Stimulated activated CD8-positive, alpha-beta memory T cell treated with anti-CD3 and anti-CD28 coated beads, Interleukin-4, amount 100 ng/mL, for 1 hour (primary cell): Measurements from ENCODE around the gene ASB18.
"Not testable (repeated sequence)": the region's sequence is repeated elsewhere in the genome, so short reads cannot be mapped to it uniquely, and the experiment has no call there.

ENCODE experiments used
- DNase-seq, 2 donors: peaks; one replicate each; pipeline ENCODE4 v3.0.0-alpha.2; 2020; ENCODE audit warnings: low read depth in 2 of 2, low spot score in 1 of 2

Gene ASB18

DNA sequence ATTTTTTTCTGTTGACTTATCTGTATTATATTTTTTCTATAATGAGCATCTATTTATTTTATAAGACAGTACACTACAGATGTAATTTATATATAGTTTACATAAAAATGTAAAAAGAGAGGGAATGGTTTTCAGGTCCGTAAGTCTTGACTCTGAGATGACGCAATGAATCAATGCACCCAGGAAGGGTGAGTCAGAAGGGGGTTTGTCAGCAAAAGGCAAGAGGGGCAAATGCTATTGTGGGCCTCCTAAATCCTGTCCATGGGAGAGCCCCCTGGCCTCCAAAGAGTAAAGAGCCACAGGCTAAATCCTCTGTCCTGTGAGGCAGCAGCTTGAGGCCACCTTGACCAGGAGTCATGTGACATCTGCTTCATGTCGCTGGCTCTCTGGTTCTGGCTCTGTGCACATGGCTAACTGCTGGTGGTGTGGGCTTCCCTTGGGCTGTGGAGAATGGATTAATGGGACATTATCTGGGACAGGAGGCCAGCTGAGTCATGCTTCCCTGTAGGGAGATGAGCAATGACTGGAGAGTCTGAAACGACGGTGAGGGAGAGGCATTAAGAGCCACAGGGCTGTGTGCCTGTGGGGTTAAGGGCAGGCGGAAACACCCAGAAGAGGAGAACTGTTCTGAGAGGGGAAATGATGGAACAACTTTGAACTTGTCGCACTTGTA is 22.8 kb upstream of the ASB18 start:
- no peak for DNase-seq

GRCh38 chr2:236284208-236284607 is 20.0 kb upstream of the ASB18 start:
- DNase-seq, result no peak

DNA sequence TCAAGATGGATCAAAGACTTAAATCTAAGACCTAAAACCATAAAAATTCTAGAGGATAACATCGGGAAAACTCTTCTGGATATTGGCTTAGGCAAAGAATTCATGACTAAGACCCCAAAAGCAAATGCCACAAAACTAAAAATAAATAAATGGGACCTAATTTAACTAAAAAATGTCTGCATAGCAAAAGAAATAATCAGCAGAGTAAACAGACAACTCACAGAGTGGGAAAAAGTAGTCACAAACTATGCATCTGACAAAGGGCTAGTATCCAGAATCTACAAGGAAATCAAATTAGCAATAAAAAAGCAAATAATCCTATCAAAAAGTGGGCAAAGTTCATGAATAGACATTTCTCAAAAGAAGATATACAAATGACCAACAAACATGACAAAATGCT is 18.2 kb upstream of the ASB18 start:
- no peak for DNase-seq

- no peak for DNase-seq
Measured at GRCh38 chr2:236281423-236281822, 17.2 kb upstream of the ASB18 start.

GRCh38 chr2:236273126-236273525 is 8.9 kb upstream of the ASB18 start:
- no peak for DNase-seq

DNA sequence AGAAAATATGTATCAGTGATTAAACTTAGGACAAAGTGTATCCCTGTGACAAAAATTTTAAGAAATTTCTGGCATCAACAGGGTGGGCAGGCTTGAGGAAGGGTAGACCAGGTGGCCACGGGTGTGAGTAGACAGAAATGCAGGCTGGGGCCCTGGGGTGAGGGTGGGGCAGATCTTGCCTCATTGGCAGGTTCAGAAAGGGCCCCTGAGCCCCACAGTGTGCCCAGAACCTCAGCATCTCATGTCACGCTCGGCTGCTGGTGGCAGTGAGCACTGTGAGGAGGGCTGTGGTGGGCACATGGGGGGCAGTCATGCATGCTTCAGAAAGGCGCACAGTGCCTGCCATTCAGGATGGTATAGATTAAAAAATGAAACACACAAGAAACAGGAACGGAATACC is 7.6 kb upstream of the ASB18 start:
- no peak for DNase-seq

GRCh38 chr2:236269876-236270275 is 5.7 kb upstream of the ASB18 start:
- not testable (repeated sequence) for DNase-seq

DNA sequence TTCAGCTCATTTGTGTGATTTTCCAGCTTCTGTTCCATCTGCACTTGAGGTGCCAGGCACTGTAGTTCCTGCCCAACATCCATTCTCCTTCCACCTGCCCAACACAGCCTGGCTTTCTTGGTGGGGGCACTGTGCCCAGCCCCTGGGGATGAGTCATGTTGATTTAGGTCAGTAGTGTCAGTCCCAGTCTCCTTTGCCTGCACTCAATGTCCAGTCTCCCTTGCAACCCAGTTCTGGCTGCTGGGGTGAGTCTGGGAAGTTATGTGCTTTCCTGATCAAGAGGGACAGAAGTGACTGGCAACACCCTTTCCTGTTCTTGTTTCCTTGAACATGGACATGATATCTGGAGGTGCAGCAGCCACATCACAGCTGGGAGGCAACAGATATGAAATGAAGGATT is 1.5 kb upstream of the ASB18 start:
- DNase-seq, result no peak

DNA sequence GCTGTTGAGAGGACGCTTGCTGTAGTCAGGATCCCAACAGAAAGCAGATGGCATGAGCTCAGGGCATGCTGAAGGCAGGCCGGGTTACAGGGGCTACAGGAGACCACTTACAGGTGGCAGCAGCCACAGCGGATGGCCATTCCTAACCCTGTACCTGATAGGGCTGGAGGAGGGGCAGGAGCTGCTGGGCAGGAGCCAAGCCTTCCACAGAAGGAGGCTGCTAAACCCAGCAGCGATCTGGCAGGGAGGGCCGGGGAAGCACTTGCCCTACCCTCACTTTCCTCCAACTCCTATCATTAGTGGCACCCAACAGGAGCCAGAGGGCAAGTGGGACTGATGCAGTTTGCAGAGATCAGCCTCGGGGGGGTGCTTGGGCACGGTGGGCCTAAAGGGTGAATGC is 2.0 kb downstream of the ASB18 start:
- no peak for DNase-seq

GRCh38 chr2:236261452-236261851 is 2.8 kb downstream of the ASB18 start:
- no peak for DNase-seq

DNA sequence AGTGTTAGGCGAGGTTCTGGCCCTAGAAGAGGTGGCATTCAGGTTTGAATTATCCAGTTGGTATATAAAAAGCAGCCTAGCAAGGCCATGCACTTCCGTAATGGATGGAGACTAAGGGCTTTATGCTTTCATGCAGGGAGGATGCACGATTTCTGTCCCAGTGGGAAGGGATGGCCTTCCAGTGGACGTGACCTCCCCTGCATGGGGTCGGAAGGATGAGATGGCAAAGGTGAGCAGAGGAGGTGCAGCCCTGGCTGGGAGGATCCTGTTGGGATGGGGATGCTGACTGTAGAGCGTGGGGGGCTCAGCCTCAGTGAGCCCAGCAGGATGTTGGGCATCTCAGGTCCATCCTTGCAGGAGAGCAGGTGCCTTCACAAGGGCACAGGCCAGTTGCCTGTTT is 4.8 kb downstream of the ASB18 start:
- no peak for DNase-seq

DNA sequence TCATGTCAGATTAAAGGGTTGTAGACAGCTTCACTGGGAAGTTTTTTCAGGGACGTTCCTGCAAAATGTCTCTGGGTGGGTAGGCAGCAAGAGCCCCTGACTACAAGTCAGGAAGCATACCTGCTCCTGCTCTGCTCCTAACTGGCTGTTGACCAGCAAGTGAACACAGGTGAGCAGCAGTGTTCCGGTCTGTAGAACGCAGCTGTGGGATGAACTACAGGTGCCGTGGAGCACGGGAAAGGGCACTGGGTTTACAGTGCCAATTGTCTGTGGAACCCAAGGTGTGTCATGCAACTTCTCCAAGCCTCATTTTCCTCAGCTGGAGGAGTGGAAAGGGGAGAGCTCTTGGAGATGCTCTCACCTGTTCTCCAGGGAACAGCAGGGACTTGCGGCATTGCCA is 6.6 kb downstream of the ASB18 start:
- no peak for DNase-seq

DNA sequence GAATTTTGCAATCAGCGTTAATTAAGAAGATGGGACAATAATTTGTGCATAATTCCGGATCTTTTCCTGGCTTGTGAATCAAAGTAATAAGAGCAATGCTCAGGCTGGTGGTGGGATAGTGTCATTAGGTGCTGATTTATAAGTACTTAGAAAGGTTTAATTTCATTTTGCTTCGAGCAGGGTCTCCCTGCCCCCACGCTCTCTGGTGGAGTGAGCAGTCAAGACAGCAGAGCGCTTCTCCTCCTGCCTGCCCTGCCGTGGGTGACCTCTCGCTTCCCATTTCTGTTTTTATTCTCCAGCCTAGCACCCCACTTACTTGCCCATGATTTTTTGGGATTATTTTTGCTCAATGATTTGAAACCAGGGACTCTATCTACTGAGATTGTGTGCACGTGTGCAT is 7.1 kb downstream of the ASB18 start:
- DNase-seq, result no peak

DNA sequence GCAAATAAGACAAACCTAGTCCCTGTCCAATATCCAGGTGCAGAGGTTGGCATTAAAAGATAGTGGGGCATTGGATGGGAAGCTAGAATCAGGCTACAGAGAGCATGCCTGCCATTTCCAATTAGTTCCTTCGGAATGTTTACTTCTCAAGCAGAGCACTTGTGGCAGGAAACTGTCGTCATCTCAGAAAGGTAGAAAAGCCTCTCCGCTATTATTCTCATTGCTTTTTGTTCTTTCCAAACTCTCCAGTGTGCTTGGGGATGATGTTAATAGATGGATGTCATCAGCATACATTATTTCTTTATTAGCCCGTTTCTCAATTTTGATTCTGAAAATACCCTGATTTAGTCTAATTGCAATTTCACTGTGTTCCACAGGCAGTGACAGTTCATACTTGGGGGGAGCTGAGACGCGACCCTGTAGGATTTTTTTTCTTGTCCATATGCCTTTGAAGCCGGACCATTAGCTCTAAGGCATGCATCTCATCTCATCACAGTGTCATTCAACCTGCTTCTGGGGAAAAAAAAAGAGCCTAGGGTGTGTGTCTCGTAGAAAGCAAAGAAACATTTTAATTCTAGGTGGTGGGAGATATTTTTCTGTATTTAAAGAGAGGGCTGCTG is 7.7 kb downstream of the ASB18 start:
- no peak for DNase-seq

DNA sequence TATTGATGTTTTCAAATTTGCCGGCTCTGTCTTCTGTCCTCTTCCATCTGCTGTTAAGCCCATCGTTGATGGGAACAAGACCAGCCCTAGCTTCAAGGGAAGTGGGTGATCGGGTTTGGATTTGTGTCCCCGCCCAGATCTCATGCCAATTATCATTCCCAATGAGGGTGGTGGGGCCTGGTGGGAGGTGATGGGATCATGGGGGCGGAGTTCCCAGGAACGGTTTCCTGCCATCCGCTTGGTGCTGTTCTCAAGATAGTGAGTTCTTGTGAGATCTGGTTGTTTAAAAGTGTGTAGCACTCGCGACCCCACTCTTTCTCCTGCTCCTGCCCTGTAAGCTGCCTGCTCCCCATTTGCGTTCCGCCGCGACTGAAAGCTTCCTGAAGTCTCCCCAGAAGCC is 9.5 kb downstream of the ASB18 start:
- no peak for DNase-seq

- no peak for DNase-seq
Measured at GRCh38 chr2:236254001-236254400, 10.2 kb downstream of the ASB18 start.

GRCh38 chr2:236252602-236253001 is 11.6 kb downstream of the ASB18 start:
- DNase-seq, result no peak

- no peak for DNase-seq
Measured at GRCh38 chr2:236250909-236251579, 13.2 kb downstream of the ASB18 start.

DNA sequence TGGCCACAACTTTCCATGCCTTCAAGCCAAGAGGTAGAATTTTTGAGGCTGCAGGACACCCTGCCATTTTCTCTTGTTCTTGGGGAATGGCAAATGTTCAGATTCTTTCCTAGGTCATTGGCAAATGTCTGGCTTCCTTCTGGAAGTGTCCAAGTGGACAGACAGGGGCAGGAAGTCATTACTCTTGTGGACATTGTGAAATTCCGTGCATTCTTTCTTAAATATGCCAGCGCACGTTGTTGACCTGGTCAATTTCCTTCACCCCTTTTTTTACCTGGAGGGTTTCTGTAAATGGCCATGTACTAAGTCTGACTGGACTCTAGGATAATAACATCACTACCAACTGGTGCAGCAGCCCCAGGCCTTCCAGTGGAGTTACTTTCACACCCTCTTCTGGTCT is 13.9 kb downstream of the ASB18 start:
- no peak for DNase-seq

- DNase-seq, result no peak
Measured at GRCh38 chr2:236249066-236249465, 15.1 kb downstream of the ASB18 start.

DNA sequence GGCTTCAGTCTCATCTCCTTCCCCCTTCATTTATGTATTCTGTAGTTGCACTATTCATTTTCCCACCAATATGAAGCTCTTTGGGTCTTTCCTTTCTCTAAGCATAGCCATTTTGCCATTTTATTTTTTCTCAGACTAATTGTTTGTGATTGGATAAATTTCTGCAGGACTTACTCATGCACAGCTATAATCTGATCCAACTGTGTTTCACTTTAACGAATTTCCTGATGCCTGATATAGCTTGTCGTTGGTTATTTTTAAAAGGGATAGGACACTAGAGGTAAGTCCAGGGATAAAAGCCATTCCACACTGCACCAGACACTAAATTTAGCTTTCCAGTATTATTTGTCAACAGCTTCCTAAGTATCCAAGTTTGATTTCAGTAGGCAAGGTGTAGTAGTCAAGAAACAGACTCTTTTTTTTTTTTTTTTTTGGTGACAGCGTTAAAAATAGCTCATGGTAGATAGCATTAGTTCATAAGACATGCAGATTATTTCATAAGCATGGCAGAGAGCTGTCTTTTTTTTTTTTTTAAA is 17.4 kb downstream of the ASB18 start:
- no peak for DNase-seq

DNA sequence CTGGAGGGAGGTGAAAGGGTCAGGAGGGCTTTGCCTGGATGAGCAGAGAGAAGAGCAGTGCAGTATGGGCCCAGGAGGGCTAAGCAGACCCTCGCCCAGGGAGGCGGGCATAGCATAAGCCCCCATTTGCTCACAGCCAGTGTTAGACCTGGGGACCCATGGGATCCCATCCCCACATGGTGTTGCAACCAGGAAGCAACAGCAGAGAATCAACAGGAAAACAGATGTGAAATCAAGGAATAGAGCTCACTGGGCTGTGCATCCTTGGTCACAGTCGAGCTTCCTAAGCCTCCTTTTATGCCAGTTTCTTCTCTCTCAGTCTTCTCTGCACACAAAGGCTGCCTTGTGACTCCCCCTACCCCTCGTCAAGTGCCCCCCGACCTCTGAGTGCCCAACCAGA is 19.9 kb downstream of the ASB18 start:
- DNase-seq, result no peak
